Measurements from ENCODE around the gene TXLNB. TPM values are rescaled to one million over a fixed set of nuclear protein-coding genes. Genes with fewer than 3 reads are reported as not detected.

TXLNB gene
- total RNA-seq, 2 experiments from 2014 or later, result 0.17 to 0.19 TPM

DNA sequence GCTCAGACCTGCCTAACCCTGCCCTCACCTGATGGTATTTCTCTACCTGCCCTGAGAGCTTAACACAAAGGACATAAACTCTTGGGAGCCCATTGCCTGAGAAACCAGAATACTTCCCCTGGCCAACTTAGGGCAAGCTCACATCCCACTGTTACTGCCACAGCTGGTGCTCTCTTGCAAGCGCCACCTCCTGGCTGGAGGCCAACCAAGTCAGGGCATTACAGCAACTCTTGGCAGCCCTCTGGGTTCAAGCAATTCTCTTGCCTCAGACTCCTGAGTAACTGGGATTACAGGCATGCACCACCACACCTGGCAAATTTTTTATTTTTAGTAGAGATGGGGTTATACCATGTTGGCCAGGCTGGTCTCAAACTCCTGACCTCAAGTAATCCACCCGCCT lies 86.8 kb downstream of the TXLNB start:
- Histone ChIP-seq H3K9me3 (ENCODE audit: control insufficient read depth in 1 of 2, insufficient read depth in 1 of 2, low read length in 2 of 2) (peaks cover 20 to 23% of the 10 kb centered on the region in 2 experiments), H3K4me3 (ENCODE audit: low read length) (no peak overlapping the region), H3K27me3 (ENCODE audit: control insufficient read depth in 1 of 2, insufficient read depth in 2 of 2, low read length in 2 of 2) (no peaks in the 10 kb centered on the region), H3K36me3 (ENCODE audit: insufficient read depth, low read length) (no peaks in the 10 kb centered on the region), H3K27ac (ENCODE audit: low read depth in 1 of 2, low read length in 2 of 2) (no peak overlapping the region), H3K4me1 (ENCODE audit: insufficient read depth, low read length) (no peaks in the 10 kb centered on the region)
- ATAC-seq (ENCODE audit: poor library complexity) (no peak), DNase-seq (no peak)
- H3K27ac Mint-ChIP-seq, result no peak overlapping the region
- POLR2A ChIA-PET, result interaction anchor here (1.3 kb wide), 1 partner anchor 9 kb away, joined by 4 read pairs; no protein-coding TSS in a partner anchor
- no peaks in the 10 kb centered on the region for H3K27me3 Mint-ChIP-seq
- H3K4me3 Mint-ChIP-seq, result no peak overlapping the region
- TF ChIP-seq, protein P1, sequence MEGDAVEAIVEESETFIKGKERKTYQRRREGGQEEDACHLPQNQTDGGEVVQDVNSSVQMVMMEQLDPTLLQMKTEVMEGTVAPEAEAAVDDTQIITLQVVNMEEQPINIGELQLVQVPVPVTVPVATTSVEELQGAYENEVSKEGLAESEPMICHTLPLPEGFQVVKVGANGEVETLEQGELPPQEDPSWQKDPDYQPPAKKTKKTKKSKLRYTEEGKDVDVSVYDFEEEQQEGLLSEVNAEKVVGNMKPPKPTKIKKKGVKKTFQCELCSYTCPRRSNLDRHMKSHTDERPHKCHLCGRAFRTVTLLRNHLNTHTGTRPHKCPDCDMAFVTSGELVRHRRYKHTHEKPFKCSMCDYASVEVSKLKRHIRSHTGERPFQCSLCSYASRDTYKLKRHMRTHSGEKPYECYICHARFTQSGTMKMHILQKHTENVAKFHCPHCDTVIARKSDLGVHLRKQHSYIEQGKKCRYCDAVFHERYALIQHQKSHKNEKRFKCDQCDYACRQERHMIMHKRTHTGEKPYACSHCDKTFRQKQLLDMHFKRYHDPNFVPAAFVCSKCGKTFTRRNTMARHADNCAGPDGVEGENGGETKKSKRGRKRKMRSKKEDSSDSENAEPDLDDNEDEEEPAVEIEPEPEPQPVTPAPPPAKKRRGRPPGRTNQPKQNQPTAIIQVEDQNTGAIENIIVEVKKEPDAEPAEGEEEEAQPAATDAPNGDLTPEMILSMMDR (IDR thresholded peaks at IDR 0.05), result no peak
- peaks cover 26% of the 10 kb centered on the region for H3K9me3 Mint-ChIP-seq
- intact Hi-C loops (cut with DNase I, micrococcal nuclease), result no loop called here
- CTCF ChIA-PET, result interaction anchor here (0.7 kb wide), 1 partner anchor 123 kb away, joined by 3 read pairs; no protein-coding TSS in a partner anchor
- peaks cover 42% of the 10 kb centered on the region for H3K36me3 Mint-ChIP-seq (ENCODE audit: low read depth)
- H3K4me1 Mint-ChIP-seq (ENCODE audit: low read depth), result peaks cover 11% of the 10 kb centered on the region

DNA sequence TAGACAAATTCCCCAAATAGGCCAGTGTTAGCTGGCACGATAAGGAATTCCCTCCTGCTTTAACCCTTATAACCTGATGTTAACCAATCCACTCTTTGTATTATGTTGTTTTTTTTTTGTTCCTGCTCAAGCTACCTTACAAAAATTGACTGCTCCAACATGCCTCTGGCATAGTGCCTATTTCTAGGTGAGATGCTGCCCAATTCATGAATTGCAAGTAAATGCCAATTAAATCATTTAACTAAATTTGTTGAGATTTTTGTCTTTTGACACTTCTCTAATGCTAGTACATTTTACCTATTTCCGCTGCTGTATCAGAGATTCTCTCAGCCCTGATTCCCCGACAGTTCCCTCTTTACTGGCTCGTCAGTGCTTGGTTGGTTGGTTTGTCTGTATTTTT lies 90.4 kb downstream of the TXLNB start:
- Histone ChIP-seq H3K9me3 (ENCODE audit: control insufficient read depth in 1 of 2, insufficient read depth in 1 of 2, low read length in 2 of 2) (peaks cover 15 to 17% of the 10 kb centered on the region in 2 experiments), H3K27ac (ENCODE audit: low read depth in 1 of 2, low read length in 2 of 2) (no peak overlapping the region), H3K4me1 (ENCODE audit: insufficient read depth, low read length) (no peaks in the 10 kb centered on the region), H3K36me3 (ENCODE audit: insufficient read depth, low read length) (no peaks in the 10 kb centered on the region), H3K27me3 (ENCODE audit: control insufficient read depth in 1 of 2, insufficient read depth in 2 of 2, low read length in 2 of 2) (no peaks in the 10 kb centered on the region), H3K4me3 (ENCODE audit: low read length) (no peak overlapping the region)
- intact Hi-C loops (cut with DNase I, micrococcal nuclease), result no loop called here
- Mint-ChIP-seq H3K27me3 (no peaks in the 10 kb centered on the region), H3K9me3 (peaks cover 5% of the 10 kb centered on the region), H3K4me3 (no peak overlapping the region), H3K36me3 (ENCODE audit: low read depth) (peaks cover 8% of the 10 kb centered on the region), H3K27ac (no peak overlapping the region), H3K4me1 (ENCODE audit: low read depth) (peaks cover 6% of the 10 kb centered on the region)
- ChIA-PET CTCF (no interaction called here), POLR2A (no interaction called here)
- ATAC-seq (ENCODE audit: poor library complexity), result no peak
- TF ChIP-seq, protein P1 (IDR thresholded peaks at IDR 0.05), result no peak
- no peak for DNase-seq

DNA sequence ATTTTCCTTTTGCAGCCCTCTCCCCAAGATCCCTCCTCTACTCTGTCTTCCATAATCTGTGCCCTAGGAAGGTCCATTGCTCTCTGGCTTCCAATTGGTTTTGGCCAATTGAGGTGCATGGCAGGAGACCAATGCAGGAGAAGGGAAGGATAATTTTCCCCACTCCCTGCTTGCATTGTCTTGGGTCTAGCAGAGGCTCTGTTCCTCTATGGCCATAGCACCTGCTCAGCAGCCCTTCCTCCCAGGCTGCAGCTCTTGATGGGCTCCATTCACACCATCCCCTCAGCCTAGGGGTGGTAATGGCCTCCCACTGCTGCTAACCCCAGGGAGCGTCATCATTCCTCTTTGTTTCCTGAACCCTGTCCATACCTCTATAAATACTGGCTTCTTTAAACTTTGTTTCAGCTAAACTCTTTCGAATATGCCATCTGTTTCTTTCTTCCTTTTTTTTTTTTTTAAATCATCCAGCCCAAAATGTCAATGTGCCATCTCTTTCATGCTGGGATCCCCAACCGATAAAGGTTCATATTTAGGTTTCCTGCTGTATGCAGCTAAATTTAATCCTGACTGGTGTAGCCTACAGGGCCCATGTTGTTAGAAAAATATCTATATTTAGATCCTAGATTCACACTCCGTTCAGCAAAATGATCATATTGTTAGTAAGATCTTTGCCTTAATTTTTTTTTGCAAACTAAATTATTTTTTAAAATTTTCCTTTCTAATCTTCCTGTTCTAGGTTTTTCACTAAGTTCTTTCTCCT lies 93.1 kb downstream of the TXLNB start:
- ChIA-PET CTCF (no interaction called here), POLR2A (no interaction called here)
- Histone ChIP-seq H3K4me3 (ENCODE audit: low read length) (no peak overlapping the region), H3K27ac (ENCODE audit: low read depth in 1 of 2, low read length in 2 of 2) (no peak overlapping the region), H3K27me3 (ENCODE audit: control insufficient read depth in 1 of 2, insufficient read depth in 2 of 2, low read length in 2 of 2) (no peaks in the 10 kb centered on the region), H3K9me3 (ENCODE audit: control insufficient read depth in 1 of 2, insufficient read depth in 1 of 2, low read length in 2 of 2) (peaks cover 0 to 5% of the 10 kb centered on the region in 2 experiments), H3K4me1 (ENCODE audit: insufficient read depth, low read length) (no peaks in the 10 kb centered on the region), H3K36me3 (ENCODE audit: insufficient read depth, low read length) (no peaks in the 10 kb centered on the region)
- ATAC-seq (ENCODE audit: poor library complexity), result no peak
- H3K4me1 Mint-ChIP-seq (ENCODE audit: low read depth), result peaks cover 6% of the 10 kb centered on the region
- H3K4me3 Mint-ChIP-seq, result no peak overlapping the region
- TF ChIP-seq, protein P1 (IDR thresholded peaks at IDR 0.05), result no peak
- H3K27me3 Mint-ChIP-seq, result no peaks in the 10 kb centered on the region
- no peaks in the 10 kb centered on the region for H3K36me3 Mint-ChIP-seq (ENCODE audit: low read depth)
- no peaks in the 10 kb centered on the region for H3K9me3 Mint-ChIP-seq
- H3K27ac Mint-ChIP-seq, result no peak overlapping the region
- DNase-seq, result no peak
- intact Hi-C loops (cut with DNase I, micrococcal nuclease), result no loop called here

Data from CD4-positive, alpha-beta T cell (primary cell).